Esophagus muscularis mucosa (tissue), 4 donors: ENCODE data around the gene CLEC4G. TPM values are rescaled to one million over a fixed set of nuclear protein-coding genes. Genes with fewer than 3 reads are reported as not detected.

Experiments
- DNase-seq: peaks from one replicate; pipeline ENCODE4 v3.0.0-alpha.2; 2017; ENCODE audit errors: extremely low spot score
- H3K27ac ChIP-seq, 4 donors: fragments of 200-600 bp; sonication (generic); replicated peaks in 1 of 4; 1 replicate in 3 of 4; 2 replicates in 1 of 4; pipeline ENCODE4 v1.5.1; 2016 to 2019; ENCODE audit warnings: mild to moderate bottlenecking in 1 of 4
- H3K27me3 ChIP-seq, 4 donors: fragments of 200-600 bp; sonication (generic); one replicate each; pipeline versions ENCODE4 v1.5.1 to v1.6.0; 2016 to 2019
- H3K36me3 ChIP-seq, 4 donors: fragments of 200-600 bp; sonication (generic); one replicate each; pipeline ENCODE4 v1.5.1; 2016 to 2019
- H3K4me1 ChIP-seq, 4 donors: fragments of 200-600 bp; sonication (generic); one replicate each; pipeline ENCODE4 v1.5.1; 2016 to 2019
- H3K4me3 ChIP-seq, 4 donors: fragments of 200-600 bp; sonication (generic); 1 replicate in 2 of 4; 2 replicates in 2 of 4; pipeline ENCODE4 v1.5.1; 2016 to 2019; ENCODE audit warnings: mild to moderate bottlenecking in 4 of 4, moderate library complexity in 1 of 4
- H3K9me3 ChIP-seq, 4 donors: fragments of 200-600 bp; sonication (generic); 1 replicate in 3 of 4; 2 replicates in 1 of 4; pipeline ENCODE4 v1.5.1; 2016 to 2019
- EP300 ChIP-seq: sonication (generic); formaldehyde crosslinking; IDR thresholded peaks from one replicate; pipeline ENCODE4 v1.6.1; 2017; ENCODE audit warnings: antibody characterized with exemption
- POLR2A ChIP-seq: fragments of 450-650 bp; IDR thresholded peaks from one replicate; pipeline ENCODE4 v1.6.1; 2017; ENCODE audit warnings: antibody characterized with exemption, moderate library complexity, mild to moderate bottlenecking, low read depth
- POLR2AphosphoS5 ChIP-seq, 2 donors: sonication (generic); formaldehyde crosslinking; IDR thresholded peaks; one replicate each; pipeline ENCODE4 v1.6.1; 2017; ENCODE audit warnings: antibody characterized with exemption in 2 of 2
- WGBS: methylation state at CpG from one replicate; pipeline ENCODE4 v1.1.5; 2018; 5-methylcytosine and 5-hydroxymethylcytosine counted together
- intact Hi-C: fragments of 100-400 bp; cut with DNase I; formaldehyde crosslinking; loops from one replicate; pipeline ENCODE4 v1.15.1; 2023
- total RNA-seq, 4 donors: library from RNA; depleted of rRNA; stranded (reverse); fragments of >200 nt; gene quantifications; one replicate each; pipeline versions ENCODE4 v1.1.0 to v1.2.1, GENCODE V29; 2016
- TF ChIP-seq, protein P1 (sequence below), 3 experiments: fragments of 200-600 bp in 2 of 3; fragments of 450-650 bp in 1 of 3; sonication (generic) in 2 of 3; IDR thresholded peaks; one replicate each; pipeline ENCODE4 v1.5.1; 2017 to 2019; ENCODE audit warnings: antibody characterized with exemption in 3 of 3, mild to moderate bottlenecking in 2 of 3, moderate library complexity in 1 of 3

Gene CLEC4G
- total RNA-seq, 4 donors from 2014 or later: 0.75 to 2.5 (median 1.8) TPM

DNA sequence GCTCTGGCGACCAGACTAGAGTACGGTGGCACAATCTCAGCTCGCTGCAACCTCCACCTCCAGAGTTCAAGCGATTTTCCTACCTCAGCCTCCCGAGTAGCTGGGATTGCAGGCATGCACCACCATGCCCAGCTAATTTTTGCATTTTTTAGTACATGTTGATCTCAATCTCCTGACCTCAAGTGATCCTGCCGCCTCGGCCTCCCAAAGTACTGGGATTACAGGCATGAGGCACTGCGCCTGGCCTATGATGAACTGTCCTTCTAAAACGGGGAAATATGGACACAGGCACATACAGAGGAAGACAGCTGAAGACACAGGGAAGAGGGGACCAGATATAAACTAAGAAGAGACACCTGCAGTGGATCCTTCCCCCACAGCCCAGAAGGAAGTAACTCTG lies 43.9 kb upstream of the CLEC4G start:
- Histone ChIP-seq H3K27ac (no peak overlapping the region), H3K27me3 (peaks cover 0 to 55% (median 0%) of the 10 kb centered on the region in 4 donors), H3K4me1 (no peaks in the 10 kb centered on the region), H3K4me3 (no peak overlapping the region), H3K9me3 (no peaks in the 10 kb centered on the region), H3K36me3 (no peaks in the 10 kb centered on the region)
- no peak for DNase-seq
- WGBS: 88% methylated on average over 9 of the region's 9 CpGs
- TF ChIP-seq EP300 (no peak), POLR2AphosphoS5 (IDR thresholded peaks at IDR 0.05) (no peak)
- TF ChIP-seq, protein P1, sequence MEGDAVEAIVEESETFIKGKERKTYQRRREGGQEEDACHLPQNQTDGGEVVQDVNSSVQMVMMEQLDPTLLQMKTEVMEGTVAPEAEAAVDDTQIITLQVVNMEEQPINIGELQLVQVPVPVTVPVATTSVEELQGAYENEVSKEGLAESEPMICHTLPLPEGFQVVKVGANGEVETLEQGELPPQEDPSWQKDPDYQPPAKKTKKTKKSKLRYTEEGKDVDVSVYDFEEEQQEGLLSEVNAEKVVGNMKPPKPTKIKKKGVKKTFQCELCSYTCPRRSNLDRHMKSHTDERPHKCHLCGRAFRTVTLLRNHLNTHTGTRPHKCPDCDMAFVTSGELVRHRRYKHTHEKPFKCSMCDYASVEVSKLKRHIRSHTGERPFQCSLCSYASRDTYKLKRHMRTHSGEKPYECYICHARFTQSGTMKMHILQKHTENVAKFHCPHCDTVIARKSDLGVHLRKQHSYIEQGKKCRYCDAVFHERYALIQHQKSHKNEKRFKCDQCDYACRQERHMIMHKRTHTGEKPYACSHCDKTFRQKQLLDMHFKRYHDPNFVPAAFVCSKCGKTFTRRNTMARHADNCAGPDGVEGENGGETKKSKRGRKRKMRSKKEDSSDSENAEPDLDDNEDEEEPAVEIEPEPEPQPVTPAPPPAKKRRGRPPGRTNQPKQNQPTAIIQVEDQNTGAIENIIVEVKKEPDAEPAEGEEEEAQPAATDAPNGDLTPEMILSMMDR (IDR thresholded peaks at IDR 0.05): no peak
- intact Hi-C loops: no loop called here

DNA sequence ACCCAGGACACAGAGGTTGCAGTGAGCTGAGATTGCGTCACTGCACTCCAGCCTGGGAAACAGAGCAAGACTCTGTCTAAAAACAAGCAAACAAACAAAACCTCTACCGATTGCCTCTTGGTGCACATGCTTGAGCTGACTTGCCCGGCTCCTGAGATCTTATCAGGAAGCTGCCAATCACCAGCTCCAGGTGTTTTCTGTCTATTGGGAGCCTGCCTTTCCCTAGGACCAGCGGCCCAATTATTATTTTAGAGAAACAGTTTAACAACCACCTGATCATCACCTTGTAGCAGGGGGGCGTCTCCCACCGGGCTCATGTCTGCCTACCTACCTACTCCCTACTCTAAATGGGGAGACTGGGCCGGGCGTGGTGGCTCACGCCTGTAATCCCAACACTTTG lies 41.9 kb upstream of the CLEC4G start:
- 75% methylated on average over 8 of the region's 9 CpGs for WGBS
- intact Hi-C loops: no loop called here

DNA sequence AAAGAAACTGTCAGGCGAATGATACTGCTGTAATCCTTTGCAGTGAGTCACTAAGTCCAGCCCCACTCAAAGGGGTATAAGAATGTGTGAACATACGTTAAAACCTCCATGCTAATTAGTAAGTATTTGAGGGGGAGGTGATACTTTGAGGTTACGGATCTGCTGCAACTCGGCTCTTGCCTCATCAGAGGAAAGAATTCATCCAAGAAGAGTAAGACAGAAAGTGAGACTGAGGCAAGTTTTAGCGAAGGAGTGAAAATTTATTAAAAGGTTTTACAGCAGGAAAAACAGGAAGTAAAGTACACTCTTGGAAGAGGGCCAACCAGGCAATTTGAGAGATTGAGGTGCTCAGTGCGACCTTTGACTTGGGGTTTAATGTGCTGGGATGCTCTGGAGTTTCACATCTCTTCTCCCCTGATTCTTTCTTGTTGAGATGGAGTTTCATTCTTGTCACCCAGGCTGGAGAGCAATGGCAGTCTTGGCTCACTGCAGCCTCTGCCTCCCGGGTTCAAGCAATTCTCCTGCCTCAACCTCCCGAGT lies 40.9 kb upstream of the CLEC4G start:
- no peak for TF ChIP-seq POLR2A
- TF ChIP-seq, protein P1 (IDR thresholded peaks at IDR 0.05): no peak
- Histone ChIP-seq H3K4me3 (no peak overlapping the region), H3K4me1 (no peaks in the 10 kb centered on the region), H3K36me3 (no peaks in the 10 kb centered on the region), H3K27me3 (peaks cover 0 to 55% (median 0%) of the 10 kb centered on the region in 4 donors), H3K27ac (no peak overlapping the region), H3K9me3 (no peaks in the 10 kb centered on the region)
- 34% methylated on average over 7 of the region's 8 CpGs for WGBS
- intact Hi-C loops: no loop called here
- no peak for DNase-seq

More for the DNA sequence above, 41.9 kb upstream of the CLEC4G start:
- no peak overlapping the region for H3K27ac ChIP-seq
- H3K4me3 ChIP-seq: no peak overlapping the region
- no peaks in the 10 kb centered on the region for H3K4me1 ChIP-seq
- peaks cover 0 to 49% (median 0%) of the 10 kb centered on the region in 4 donors for H3K27me3 ChIP-seq
- no peak for DNase-seq
- H3K36me3 ChIP-seq: no peaks in the 10 kb centered on the region
- TF ChIP-seq EP300 (no peak), POLR2A (no peak), POLR2AphosphoS5 (IDR thresholded peaks at IDR 0.05) (no peak)
- TF ChIP-seq, protein P1 (IDR thresholded peaks at IDR 0.05): no peak
- no peaks in the 10 kb centered on the region for H3K9me3 ChIP-seq

DNA sequence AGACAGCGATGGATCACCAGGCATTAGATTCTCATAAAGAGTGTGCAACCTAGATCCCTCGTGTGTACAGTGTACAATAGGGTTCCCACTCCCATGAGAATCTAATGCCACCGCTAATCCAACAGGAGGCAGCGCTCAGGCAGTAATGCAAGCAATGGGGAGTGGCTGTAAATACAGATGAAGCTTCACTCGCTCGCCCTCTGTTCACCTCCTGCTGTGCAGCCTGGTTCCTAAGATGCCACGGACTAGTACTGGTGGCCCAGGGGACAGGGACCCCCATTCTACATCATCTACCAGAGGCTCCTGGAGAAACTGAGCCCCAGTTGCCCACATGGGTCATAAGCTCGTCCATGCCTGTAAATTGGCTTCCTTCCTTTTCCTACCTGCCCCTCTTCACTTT lies 39.2 kb upstream of the CLEC4G start:
- H3K4me3 ChIP-seq: no peak overlapping the region
- no peaks in the 10 kb centered on the region for H3K36me3 ChIP-seq
- intact Hi-C loops: no loop called here
- H3K9me3 ChIP-seq: no peaks in the 10 kb centered on the region
- DNase-seq: no peak
- H3K27ac ChIP-seq: no peak overlapping the region
- WGBS: 65% methylated on average over 8 of the region's 8 CpGs
- H3K4me1 ChIP-seq: no peaks in the 10 kb centered on the region
- peaks cover 0 to 69% (median 0%) of the 10 kb centered on the region in 4 donors for H3K27me3 ChIP-seq
- no peak for TF ChIP-seq EP300

DNA sequence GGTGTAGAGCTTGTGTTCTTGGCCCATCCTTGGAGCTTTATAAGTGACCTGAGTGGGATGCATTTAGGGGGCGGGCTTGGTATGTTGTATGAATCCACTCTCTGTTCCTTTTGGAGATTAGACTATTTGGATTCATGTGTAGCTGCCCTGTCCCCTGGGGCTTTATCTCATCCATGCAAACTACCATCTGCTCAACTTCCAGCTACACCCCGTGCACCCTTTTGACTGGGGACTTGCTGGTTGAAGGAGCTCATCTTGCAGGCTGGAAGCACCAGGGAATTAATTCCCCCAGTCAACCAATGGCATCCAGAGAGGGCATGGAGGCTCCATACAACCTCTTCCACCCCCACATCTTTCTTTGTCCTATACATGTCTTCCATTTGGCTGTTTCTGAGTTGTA lies 37.3 kb upstream of the CLEC4G start:
- no peaks in the 10 kb centered on the region for H3K36me3 ChIP-seq
- intact Hi-C loops: no loop called here
- no peak overlapping the region for H3K27ac ChIP-seq
- H3K27me3 ChIP-seq: peaks cover 0 to 69% (median 0%) of the 10 kb centered on the region in 4 donors
- TF ChIP-seq POLR2A (no peak), POLR2AphosphoS5 (IDR thresholded peaks at IDR 0.05) (no peak), EP300 (no peak)
- TF ChIP-seq, protein P1 (IDR thresholded peaks at IDR 0.05): no peak
- H3K4me1 ChIP-seq: no peaks in the 10 kb centered on the region
- DNase-seq: no peak
- no peaks in the 10 kb centered on the region for H3K9me3 ChIP-seq
- WGBS: 77% methylated on average over 2 of the region's 2 CpGs
- no peak overlapping the region for H3K4me3 ChIP-seq
